HG03159 (cell line): ENCODE measurements around the gene POLD4.
"Not testable (repeated sequence)": the region's sequence is repeated elsewhere in the genome, so short reads cannot be mapped to it uniquely, and the experiment has no call there.

Source experiments
- ATAC-seq: cut with Tn5 transposase; IDR thresholded peaks from one replicate; pipeline ENCODE4 v1.9.1; 2021; ENCODE audit warnings: mild to moderate bottlenecking, moderate library complexity; ENCODE audit not compliant: unreplicated experiment

Gene POLD4

DNA sequence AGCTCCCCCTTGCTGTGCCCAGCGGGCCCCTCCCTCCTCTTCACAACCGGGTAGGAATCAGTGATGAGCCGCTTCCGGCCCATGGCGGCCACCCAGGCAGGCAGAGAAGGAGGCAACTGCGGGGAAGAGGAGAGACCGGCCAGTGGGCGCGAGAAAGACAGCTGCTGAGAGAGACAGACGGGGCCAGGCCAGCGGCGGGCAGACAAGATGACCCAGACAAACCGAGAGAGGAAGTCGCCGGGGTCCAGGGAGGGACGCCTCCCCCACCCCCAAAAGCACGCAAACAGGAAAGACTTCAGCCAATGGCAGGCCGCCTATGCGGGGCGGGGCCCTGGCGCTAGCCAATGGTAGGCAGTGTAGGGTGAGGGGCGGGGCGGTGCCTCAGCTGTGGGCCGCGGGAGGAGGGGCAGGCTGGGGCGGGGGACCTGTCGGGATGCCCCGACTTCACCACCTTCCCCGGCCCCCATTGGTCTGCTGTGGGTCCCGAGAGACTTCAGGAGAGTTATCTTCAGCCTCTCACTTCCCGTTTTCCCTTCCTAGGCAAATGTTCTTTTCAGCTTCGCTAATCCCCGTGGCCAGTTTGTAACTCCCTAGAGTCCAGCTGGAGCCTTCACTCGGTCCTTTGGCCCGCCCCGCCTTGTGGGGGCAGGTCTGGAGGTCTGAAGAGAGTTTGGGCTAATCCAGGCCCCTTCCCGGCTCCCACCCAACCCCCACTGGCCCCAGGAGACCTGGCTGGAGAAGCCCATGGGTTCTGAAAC lies at the start of gene POLD4:
Gene POLD4, minus strand, starts transcription at position 230 of the 758 bp plus-strand sequence. Its CDS starts 147 bp downstream, at position 83.
- peak; percentile 71 for ATAC-seq

- not testable (repeated sequence) for ATAC-seq
These were observed 49.7 kb upstream of the POLD4 start for GRCh38 chr11:67403085-67403484.

DNA sequence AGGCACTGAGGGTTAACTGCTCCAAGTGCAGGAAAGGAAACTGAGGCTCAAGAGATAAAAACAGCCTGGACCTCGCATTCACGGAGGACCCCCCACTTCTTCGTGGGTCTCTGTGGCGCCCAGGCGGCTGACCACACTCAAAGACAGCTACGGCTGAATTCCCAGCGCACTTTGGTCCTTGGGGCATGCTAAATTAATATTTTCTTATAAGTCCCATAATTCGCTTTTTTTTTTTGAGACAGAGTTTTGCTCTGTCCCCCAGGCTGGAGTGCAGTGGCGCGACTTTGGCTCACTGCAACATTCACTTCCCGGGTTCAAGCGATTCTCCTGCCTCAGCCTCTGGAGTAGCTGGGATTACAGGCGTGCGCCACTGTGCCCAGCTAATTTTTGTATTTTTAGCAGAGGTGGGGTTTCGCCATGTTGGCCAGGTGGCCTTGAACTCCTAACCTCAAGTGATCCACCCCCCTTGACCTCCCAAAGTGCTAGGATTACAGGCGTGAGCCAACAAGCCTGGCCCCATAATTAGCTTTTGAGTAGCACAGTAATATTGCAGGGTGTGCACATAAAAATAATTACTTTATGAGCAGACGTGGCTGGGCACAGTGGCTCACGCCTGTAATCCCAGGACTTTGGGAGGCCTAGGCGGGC lies 49.0 kb upstream of the POLD4 start:
- ATAC-seq = not testable (repeated sequence)

GRCh38 chr11:67401495-67402191 lies 48.3 kb upstream of the POLD4 start, which contains the start of gene PPP1CA:
Gene PPP1CA (minus strand): TSS chr11:67401858. CDS start chr11:67401782, 76 bp downstream.
- ATAC-seq = peak; percentile 57

DNA sequence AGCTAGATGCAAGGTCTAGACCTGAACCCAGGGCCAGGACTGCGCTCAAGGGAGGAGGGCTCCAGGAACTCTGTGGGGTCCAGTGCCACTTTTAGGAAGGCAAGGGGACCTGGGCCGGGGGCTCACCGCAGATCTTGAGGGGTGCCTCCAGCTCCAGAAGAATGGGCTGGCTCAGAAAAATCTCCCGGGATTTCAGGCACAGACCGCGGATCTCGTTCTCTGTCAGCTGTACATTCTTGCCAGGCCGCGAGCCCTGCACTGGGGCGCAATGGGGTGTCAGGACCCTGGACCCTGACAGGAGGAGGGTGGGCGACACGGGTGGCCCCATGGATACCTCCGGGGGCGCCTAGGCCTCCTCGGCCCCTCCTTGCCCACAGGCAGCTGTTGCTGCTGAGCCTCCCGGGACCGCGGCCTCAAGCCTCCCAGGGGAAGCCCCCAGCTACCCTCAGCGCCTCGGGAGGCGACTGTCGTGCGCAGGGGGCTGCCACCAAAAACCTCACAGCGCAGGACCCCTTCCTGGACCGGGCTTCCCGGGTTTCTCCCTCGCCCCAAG lies 47.7 kb upstream of the POLD4 start:
- ATAC-seq = peak; percentile 1

DNA sequence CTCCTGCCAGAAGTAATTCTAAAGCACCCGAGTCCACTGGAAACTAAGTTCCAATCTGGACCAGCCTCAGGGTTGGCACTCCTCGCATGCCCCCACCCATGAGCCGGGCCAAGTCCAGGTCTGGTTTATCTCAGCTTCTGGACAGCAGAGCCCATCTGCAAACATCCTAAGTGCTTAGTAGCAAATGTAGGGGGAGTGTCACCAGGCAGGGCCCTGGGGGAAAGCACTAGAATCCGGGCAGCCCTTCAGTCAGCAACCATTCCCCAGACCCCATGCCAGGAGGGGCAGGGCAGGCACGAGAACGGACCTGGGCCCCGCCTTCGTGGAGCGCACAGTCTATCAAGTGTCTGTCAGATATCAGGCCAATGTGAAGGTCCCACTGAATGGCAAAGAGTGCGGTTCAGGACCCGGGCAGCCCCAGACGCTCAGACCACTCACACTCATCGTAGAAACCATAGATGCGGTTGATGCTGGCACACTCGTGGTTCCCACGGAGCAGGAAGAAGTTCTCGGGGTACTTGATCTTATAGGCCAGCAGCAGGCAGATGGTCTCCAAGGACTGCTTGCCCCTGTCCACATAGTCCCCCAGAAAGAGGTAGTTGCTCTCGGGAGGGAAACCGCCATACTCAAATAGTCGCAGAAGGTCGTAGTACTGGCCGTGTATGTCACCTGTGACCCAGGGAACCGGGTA lies 47.0 kb upstream of the POLD4 start:
- ATAC-seq = no peak

DNA sequence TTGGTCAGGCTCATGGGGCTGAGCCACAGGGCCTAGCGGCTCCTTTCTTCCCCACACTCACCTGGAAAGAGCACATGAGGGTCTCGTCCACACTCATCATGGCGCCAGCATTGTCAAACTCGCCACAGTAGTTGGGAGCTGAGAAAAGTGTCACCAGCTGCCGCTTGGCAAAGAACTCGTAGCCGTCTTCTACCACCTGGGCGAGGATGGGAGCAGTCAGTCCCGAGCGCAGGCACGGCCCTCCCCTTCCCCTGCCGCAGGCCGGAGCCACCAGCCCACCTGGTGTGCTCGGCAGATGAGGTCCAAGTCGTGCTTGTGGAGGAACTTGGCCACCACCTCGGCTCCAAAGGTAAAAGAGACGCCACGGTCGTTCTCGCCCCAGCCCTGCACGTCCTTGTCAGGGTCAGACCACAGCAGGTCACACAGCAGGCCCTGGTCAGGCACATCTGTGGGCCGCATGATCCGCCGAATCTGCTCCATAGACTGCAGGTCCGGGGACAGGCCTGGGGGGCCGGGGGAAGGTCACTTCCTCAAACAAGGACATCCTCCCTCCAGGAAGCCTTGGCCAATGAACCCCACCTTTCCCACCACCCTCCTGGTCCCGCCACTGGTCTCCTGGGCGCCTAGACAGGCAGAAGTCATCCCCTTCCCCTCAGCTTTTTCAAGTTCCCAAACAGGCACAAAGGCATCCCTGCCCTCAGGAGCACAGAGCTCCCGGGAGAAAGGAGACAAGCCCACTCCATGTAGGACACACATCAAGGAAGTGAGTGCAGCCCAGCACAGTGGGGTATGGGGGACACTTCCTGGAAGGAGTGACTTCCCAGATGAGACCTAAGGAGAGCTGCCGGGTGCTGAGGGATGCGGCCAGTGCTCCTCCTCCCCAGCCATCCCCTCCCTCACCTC lies 45.6 kb upstream of the POLD4 start:
- ATAC-seq = no peak

- ATAC-seq = no peak
These were observed 44.8 kb upstream of the POLD4 start for GRCh38 chr11:67397986-67398660.

- no peak for ATAC-seq
These were observed 44.2 kb upstream of the POLD4 start for GRCh38 chr11:67397536-67397935.

GRCh38 chr11:67396587-67397389 lies 43.4 kb upstream of the POLD4 start:
- no peak for ATAC-seq

DNA sequence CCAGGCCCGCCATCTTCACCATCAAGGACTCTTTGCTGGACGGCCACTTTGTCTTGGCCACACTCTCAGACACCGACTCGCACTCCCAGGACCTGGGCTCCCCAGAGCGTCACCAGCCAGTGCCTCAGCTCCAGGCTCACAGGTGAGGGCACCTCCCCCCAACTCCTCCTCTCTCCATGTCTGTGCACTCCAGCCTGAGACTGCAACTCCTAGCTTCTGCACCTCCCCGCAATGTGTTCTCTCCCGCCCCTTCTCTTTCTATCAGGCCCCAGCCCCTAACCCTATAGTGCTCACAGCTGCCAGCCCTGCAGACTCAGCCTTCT lies 42.9 kb upstream of the POLD4 start:
- no peak for ATAC-seq

DNA sequence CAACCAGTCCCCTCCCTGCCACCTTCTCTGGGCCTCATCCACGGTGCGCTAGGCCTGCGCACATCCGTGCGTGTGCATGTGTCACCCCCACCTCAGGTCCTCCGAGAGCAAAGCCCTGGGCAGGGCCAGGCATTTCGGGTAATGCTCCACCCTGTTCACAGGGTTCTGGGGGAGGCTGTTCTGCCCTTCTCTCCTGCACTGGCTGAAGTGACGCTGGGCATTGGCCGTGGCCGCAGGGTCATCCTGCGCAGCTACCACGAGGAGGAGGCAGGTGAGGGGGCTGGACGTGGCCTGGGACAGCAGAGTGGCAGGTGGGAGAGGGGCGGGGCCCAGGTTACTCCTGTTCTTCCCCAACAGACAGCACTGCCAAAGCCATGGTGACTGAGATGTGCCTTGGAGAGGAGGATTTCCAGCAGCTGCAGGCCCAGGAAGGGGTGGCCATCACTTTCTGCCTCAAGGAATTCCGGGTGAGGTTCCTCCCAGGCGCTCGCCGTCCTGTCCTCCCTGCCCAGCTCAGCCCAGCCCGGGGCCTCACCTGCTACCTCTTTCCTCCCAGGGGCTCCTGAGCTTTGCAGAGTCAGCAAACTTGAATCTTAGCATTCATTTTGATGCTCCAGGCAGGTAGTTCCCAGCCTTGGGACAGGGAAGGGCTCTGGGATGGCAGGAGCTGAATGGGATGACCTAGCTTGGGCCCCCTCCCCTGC lies 42.4 kb upstream of the POLD4 start:
- no peak for ATAC-seq

- ATAC-seq = no peak
These were observed 40.6 kb upstream of the POLD4 start for GRCh38 chr11:67393990-67394389.

DNA sequence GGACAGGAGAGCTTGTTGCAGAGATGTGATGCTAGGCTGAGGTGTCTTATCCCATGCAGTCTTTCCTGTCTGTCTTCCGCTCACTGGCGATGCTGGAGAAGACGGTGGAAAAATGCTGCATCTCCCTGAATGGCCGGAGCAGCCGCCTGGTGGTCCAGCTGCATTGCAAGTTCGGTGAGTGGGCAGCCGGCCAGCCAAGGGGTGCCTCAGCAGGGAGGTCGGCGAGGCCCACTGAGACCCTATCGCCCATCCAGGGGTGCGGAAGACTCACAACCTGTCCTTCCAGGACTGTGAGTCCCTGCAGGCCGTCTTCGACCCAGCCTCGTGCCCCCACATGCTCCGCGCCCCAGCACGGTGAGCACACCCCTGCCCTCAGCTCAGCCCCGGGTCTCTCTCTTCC lies 40.1 kb upstream of the POLD4 start:
- ATAC-seq = no peak

DNA sequence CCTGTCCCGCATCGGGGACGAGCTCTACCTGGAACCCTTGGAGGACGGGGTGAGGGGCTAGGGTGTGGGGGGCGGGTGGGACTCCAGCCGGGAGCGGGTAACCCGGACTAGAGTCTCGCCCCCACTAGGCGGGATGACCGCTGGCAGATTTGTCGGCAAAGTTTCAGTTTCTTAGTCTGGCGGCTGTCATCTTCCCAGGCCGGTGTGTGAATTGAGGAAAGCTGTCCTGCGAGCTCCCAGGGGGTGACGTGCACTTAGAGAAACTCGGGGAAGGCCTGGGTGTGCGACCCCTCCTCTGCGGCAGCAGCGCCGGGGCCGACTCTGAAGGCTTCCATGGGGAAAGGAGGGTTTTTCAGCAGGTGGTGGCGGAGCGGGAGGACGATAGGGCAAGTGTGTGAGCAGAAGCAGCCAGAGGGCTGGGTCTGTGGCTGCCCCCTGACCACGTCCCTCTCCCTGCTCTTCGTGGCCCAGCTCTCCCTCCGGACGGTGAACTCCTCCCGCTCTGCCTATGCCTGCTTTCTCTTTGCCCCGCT lies 38.9 kb upstream of the POLD4 start:
- peak; percentile 10 for ATAC-seq

GRCh38 chr11:67391304-67392182 lies 38.2 kb upstream of the POLD4 start, which contains the start of gene RAD9A:
Gene RAD9A (plus strand): TSS chr11:67391986. CDS start chr11:67392045, 59 bp downstream.
- ATAC-seq = peak; percentile 52

GRCh38 chr11:67390947-67391303 lies 37.6 kb upstream of the POLD4 start:
- ATAC-seq = no peak
